Mesendoderm (in vitro differentiated cells): ENCODE results near the gene DNHD1.
A peak's percentile ranks its signal among the peaks of the same experiment; 100 is the strongest.

Source experiments
- DNase-seq: peaks from one replicate; pipeline ENCODE4 v3.0.0; 2013
- H2AK5ac ChIP-seq: 2 replicates; pipeline ENCODE4 v1.6.1; 2013; ENCODE audit warnings: low read length, inconsistent platforms
- H2BK120ac ChIP-seq: 2 replicates; pipeline ENCODE4 v1.6.1; 2013; ENCODE audit warnings: low read depth, mild to moderate bottlenecking, low read length, moderate library complexity, mixed read lengths
- H2BK15ac ChIP-seq: replicated peaks from 2 replicates; pipeline ENCODE4 v1.6.1; 2013; ENCODE audit warnings: low read depth, mild to moderate bottlenecking, moderate library complexity
- H2BK5ac ChIP-seq: 2 replicates; pipeline ENCODE4 v1.6.1; 2013; ENCODE audit warnings: low read length, inconsistent platforms
- H3K18ac ChIP-seq: 2 replicates; pipeline ENCODE4 v1.6.1; 2013; ENCODE audit warnings: mild to moderate bottlenecking, low read length, mixed read lengths
- H3K23ac ChIP-seq: one replicate; pipeline ENCODE4 v1.6.1; 2013; ENCODE audit warnings: low read length
- H3K27ac ChIP-seq: 2 replicates; pipeline ENCODE4 v1.5.1; 2013; ENCODE audit warnings: low read depth, mild to moderate bottlenecking, inconsistent platforms, low read length, moderate library complexity
- H3K27me3 ChIP-seq: 2 replicates; pipeline ENCODE4 v1.6.1; 2013; ENCODE audit warnings: low read length, control low read depth, mild to moderate bottlenecking, inconsistent platforms; ENCODE audit not compliant: insufficient read depth, poor library complexity
- H3K36me3 ChIP-seq: 2 replicates; pipeline ENCODE4 v1.6.1; 2013; ENCODE audit warnings: low read length, inconsistent platforms; ENCODE audit not compliant: control insufficient read depth, insufficient read depth
- H3K4ac ChIP-seq: one replicate; pipeline ENCODE4 v1.6.1; 2013; ENCODE audit warnings: low read depth, mild to moderate bottlenecking, low read length, moderate library complexity
- H3K4me1 ChIP-seq: 2 replicates; pipeline ENCODE4 v1.6.1; 2013; ENCODE audit warnings: low read depth, low read length, inconsistent platforms; ENCODE audit not compliant: control insufficient read depth
- H3K4me2 ChIP-seq: 2 replicates; pipeline ENCODE4 v1.6.1; 2013; ENCODE audit warnings: low read length
- H3K4me3 ChIP-seq: 2 replicates; pipeline ENCODE4 v1.5.1; 2013; ENCODE audit warnings: mild to moderate bottlenecking, low read length
- H3K56ac ChIP-seq: one replicate; pipeline ENCODE4 v1.6.1; 2013; ENCODE audit warnings: low read length
- H3K79me1 ChIP-seq: 2 replicates; pipeline ENCODE4 v1.6.1; 2013; ENCODE audit warnings: low read length, inconsistent platforms
- H3K79me2 ChIP-seq: 2 replicates; pipeline ENCODE4 v1.6.1; 2013; ENCODE audit warnings: mild to moderate bottlenecking, low read length; ENCODE audit not compliant: control insufficient read depth, insufficient read depth
- H3K9ac ChIP-seq: 2 replicates; pipeline ENCODE4 v1.6.1; 2013; ENCODE audit warnings: low read length, inconsistent platforms
- H4K5ac ChIP-seq: one replicate; pipeline ENCODE4 v1.6.1; 2013; ENCODE audit warnings: low read length
- H4K8ac ChIP-seq: one replicate; pipeline ENCODE4 v1.6.1; 2013; ENCODE audit warnings: low read depth, mild to moderate bottlenecking, control low read depth, low read length, moderate library complexity
- WGBS: extraction: QIAGEN DNeasy Blood & Tissue Kit; methylation state at CpG from one replicate; pipeline ENCODE4 v1.1.7; 2013; ENCODE audit warnings: low lambda C conversion rate, missing lambda C conversion rate; ENCODE audit not compliant: insufficient coverage; ENCODE audit errors: extremely low coverage; 5-methylcytosine and 5-hydroxymethylcytosine counted together

Gene DNHD1

DNA sequence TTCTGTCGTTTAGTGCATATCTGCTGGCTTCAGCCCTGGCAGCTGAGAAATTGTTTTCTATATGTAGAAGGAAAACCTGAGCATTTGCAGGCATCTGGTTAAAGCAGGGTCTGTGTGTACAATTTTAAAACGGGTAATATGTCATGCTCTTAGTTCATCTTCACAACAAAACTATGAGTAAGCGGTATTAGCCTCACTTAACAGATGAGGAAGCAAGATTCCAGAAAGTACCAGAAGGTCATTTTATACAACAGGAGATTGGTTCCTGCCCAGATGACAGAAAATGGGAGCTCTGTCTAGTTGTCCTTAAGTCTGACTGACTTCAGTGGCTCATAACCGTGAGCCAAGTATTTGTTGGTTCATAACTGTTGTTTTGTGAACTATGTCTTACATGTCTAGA, 14.6 kb upstream of the DNHD1 start:
- H3K4me3 ChIP-seq = peak overlapping the region; percentile 100
- no peak overlapping the region for H3K23ac ChIP-seq
- H2BK5ac ChIP-seq = no peak overlapping the region
- no peak overlapping the region for H3K27ac ChIP-seq
- peak overlapping the region; percentile 100 for H3K9ac ChIP-seq
- H2BK120ac ChIP-seq = no peak overlapping the region
- peaks cover 37% of the 10 kb centered on the region for H3K79me1 ChIP-seq
- no peak for DNase-seq
- H4K8ac ChIP-seq = no peak overlapping the region
- H3K79me2 ChIP-seq = peaks cover 34% of the 10 kb centered on the region
- peaks cover 9% of the 10 kb centered on the region for H3K4me1 ChIP-seq
- H3K4ac ChIP-seq = no peak overlapping the region
- H3K18ac ChIP-seq = no peak overlapping the region
- peaks cover 10% of the 10 kb centered on the region for H3K36me3 ChIP-seq
- H3K4me2 ChIP-seq = peak overlapping the region; percentile 99
- no peaks in the 10 kb centered on the region for H3K27me3 ChIP-seq
- H2BK15ac ChIP-seq = no peak overlapping the region
- no peak overlapping the region for H4K5ac ChIP-seq
- WGBS = no CpG with 5 or more reads among the region's 4 CpGs
- H2AK5ac ChIP-seq = no peak overlapping the region
- peak overlapping the region; percentile 100 for H3K56ac ChIP-seq

DNA sequence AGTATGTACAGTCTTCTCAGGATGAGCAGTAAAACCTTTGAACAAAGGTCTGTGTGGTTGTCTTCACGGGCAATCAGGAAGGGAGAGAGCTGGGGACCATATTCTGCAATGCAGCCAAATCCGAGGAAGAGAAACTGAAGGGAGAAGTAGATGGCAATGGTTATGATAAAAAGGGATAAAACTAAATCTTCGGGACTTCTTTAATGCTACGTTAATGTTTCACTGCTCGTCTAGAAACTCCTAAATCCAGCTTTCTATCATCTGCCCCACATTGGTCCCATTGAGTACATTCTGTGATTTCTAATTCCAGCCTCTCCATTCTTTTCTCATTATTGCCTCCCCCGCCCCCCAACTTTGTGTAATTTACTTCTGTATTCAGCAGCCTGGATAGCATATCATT, 14.1 kb upstream of the DNHD1 start:
- no peak overlapping the region for H3K4me3 ChIP-seq
- H3K79me1 ChIP-seq = peaks cover 37% of the 10 kb centered on the region
- no peak overlapping the region for H3K56ac ChIP-seq

DNA sequence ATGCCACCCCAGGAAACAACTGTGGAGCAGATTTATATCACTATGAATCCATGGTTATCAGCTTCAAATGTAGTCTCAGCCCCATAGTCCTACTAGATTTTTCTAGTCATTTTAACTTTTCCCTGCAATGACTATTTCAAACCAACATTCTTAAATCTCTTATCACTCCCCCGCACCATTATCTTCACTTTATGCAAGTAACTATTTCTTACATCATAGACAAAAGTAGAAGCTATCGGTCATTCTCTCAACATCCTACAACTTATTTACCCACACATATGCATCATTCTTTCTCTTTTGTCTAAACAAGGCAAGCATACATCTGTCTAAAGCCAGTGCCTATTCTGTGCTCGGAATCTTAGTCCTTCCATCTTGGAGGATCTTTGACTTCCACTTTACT, 11.4 kb upstream of the DNHD1 start:
- Histone ChIP-seq H3K4me2 (no peak overlapping the region), H3K56ac (no peak overlapping the region), H2BK5ac (no peak overlapping the region), H3K27me3 (no peaks in the 10 kb centered on the region), H3K79me1 (peaks cover 21% of the 10 kb centered on the region), H2BK15ac (no peak overlapping the region), H3K4me1 (peaks cover 5% of the 10 kb centered on the region), H4K8ac (no peak overlapping the region), H3K18ac (no peak overlapping the region), H3K4me3 (no peak overlapping the region), H3K9ac (no peak overlapping the region), H2AK5ac (no peak overlapping the region), H4K5ac (no peak overlapping the region), H3K23ac (no peak overlapping the region), H3K36me3 (peaks cover 4% of the 10 kb centered on the region), H2BK120ac (no peak overlapping the region), H3K27ac (no peak overlapping the region), H3K79me2 (peaks cover 24% of the 10 kb centered on the region), H3K4ac (no peak overlapping the region)
- 100% methylated on average over 2 of the region's 3 CpGs for WGBS
- no peak for DNase-seq

More for the DNA sequence above, 14.1 kb upstream of the DNHD1 start:
- peaks cover 8% of the 10 kb centered on the region for H3K36me3 ChIP-seq
- H2BK5ac ChIP-seq = no peak overlapping the region
- WGBS = no CpG with 5 or more reads among the region's 6 CpGs
- H3K4ac ChIP-seq = no peak overlapping the region
- H2BK15ac ChIP-seq = no peak overlapping the region
- no peak overlapping the region for H3K9ac ChIP-seq
- peaks cover 34% of the 10 kb centered on the region for H3K79me2 ChIP-seq
- H2AK5ac ChIP-seq = no peak overlapping the region
- H2BK120ac ChIP-seq = no peak overlapping the region
- H3K27ac ChIP-seq = no peak overlapping the region
- no peaks in the 10 kb centered on the region for H3K27me3 ChIP-seq
- no peak overlapping the region for H3K4me2 ChIP-seq
- no peak overlapping the region for H4K5ac ChIP-seq
- H3K23ac ChIP-seq = no peak overlapping the region
- H4K8ac ChIP-seq = no peak overlapping the region
- DNase-seq = no peak
- H3K4me1 ChIP-seq = peaks cover 9% of the 10 kb centered on the region
- H3K18ac ChIP-seq = no peak overlapping the region

DNA sequence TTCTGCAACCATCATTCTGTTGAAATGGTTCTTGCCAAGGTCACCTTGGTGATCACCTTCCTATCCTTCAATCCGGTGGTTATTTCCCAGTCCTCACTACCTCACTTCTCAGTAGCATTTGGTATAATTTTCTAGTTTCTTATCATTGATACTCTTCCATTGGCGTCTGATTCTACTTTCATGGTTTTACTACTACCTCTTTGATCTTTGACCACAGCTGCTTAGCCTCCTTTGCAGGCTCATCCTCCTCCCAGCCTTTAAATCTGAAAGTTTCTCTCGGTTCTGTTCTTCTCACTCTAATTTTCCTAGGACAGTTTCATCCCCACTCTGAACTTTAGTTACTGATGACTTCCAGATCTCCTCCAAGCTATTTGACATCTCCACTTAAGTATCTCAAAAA, 10.8 kb upstream of the DNHD1 start:
- no peak for DNase-seq
- no peak overlapping the region for H4K8ac ChIP-seq
- peaks cover 4% of the 10 kb centered on the region for H3K36me3 ChIP-seq
- H3K79me1 ChIP-seq = peaks cover 19% of the 10 kb centered on the region
- no peak overlapping the region for H3K4me2 ChIP-seq
- no peak overlapping the region for H3K56ac ChIP-seq
- H3K4ac ChIP-seq = no peak overlapping the region
- no peak overlapping the region for H3K27ac ChIP-seq
- H3K27me3 ChIP-seq = no peaks in the 10 kb centered on the region
- no peak overlapping the region for H2BK15ac ChIP-seq
- H3K23ac ChIP-seq = no peak overlapping the region
- H2AK5ac ChIP-seq = no peak overlapping the region
- no peak overlapping the region for H4K5ac ChIP-seq
- peaks cover 5% of the 10 kb centered on the region for H3K4me1 ChIP-seq
- H3K79me2 ChIP-seq = peaks cover 21% of the 10 kb centered on the region
- H3K9ac ChIP-seq = no peak overlapping the region
- no peak overlapping the region for H2BK120ac ChIP-seq
- no peak overlapping the region for H3K18ac ChIP-seq
- H2BK5ac ChIP-seq = no peak overlapping the region
- WGBS = no CpG with 5 or more reads among the region's 3 CpGs
- H3K4me3 ChIP-seq = no peak overlapping the region

- Histone ChIP-seq H3K27me3 (no peaks in the 10 kb centered on the region), H2AK5ac (no peak overlapping the region), H3K4ac (no peak overlapping the region), H4K5ac (no peak overlapping the region), H2BK120ac (no peak overlapping the region), H3K79me1 (peaks cover 15% of the 10 kb centered on the region), H3K18ac (no peak overlapping the region), H3K36me3 (peaks cover 4% of the 10 kb centered on the region), H2BK15ac (no peak overlapping the region), H4K8ac (no peak overlapping the region), H3K27ac (no peak overlapping the region), H3K4me2 (no peak overlapping the region), H3K79me2 (peaks cover 15% of the 10 kb centered on the region), H3K9ac (no peak overlapping the region), H3K4me1 (peaks cover 5% of the 10 kb centered on the region), H2BK5ac (no peak overlapping the region), H3K4me3 (no peak overlapping the region), H3K23ac (no peak overlapping the region), H3K56ac (no peak overlapping the region)
- WGBS = no CpG with 5 or more reads among the region's 1 CpG
- peak; percentile 60 for DNase-seq
Observed at GRCh38 chr11:6486938-6487337, 10.1 kb upstream of the DNHD1 start.

- no peaks in the 10 kb centered on the region for H3K4me1 ChIP-seq
- DNase-seq = no peak
- H3K4me3 ChIP-seq = no peak overlapping the region
- no peak overlapping the region for H3K18ac ChIP-seq
- H2BK5ac ChIP-seq = no peak overlapping the region
- no peak overlapping the region for H4K8ac ChIP-seq
- WGBS = no CpG with 5 or more reads among the region's 6 CpGs
- H2BK120ac ChIP-seq = no peak overlapping the region
- no peak overlapping the region for H3K23ac ChIP-seq
- H3K79me1 ChIP-seq = peaks cover 2% of the 10 kb centered on the region
- H3K4me2 ChIP-seq = no peak overlapping the region
- H2AK5ac ChIP-seq = no peak overlapping the region
- H4K5ac ChIP-seq = no peak overlapping the region
- H3K27ac ChIP-seq = no peak overlapping the region
- peaks cover 2% of the 10 kb centered on the region for H3K79me2 ChIP-seq
- H3K4ac ChIP-seq = no peak overlapping the region
- peaks cover 2% of the 10 kb centered on the region for H3K36me3 ChIP-seq
- H2BK15ac ChIP-seq = no peak overlapping the region
- H3K9ac ChIP-seq = no peak overlapping the region
- H3K27me3 ChIP-seq = no peaks in the 10 kb centered on the region
- H3K56ac ChIP-seq = no peak overlapping the region
Observed at GRCh38 chr11:6488342-6488741, 8.7 kb upstream of the DNHD1 start.
